Nephron progenitor cell (in vitro differentiated cells): ENCODE data around the gene CHST2.
A peak's percentile ranks its signal among the peaks of the same experiment; 100 is the strongest.

Source experiments
- DNase-seq: peaks from one replicate; pipeline ENCODE4 v3.0.0; 2021
- H3K27ac Mint-ChIP-seq: 2 replicates; pipeline ENCODE4 v1.8.0; 2021; ENCODE audit warnings: mild to moderate bottlenecking, moderate library complexity, mixed read lengths
- H3K27me3 Mint-ChIP-seq: 2 replicates; pipeline ENCODE4 v1.8.0; 2021; ENCODE audit warnings: mild to moderate bottlenecking, low read depth, mixed read lengths; ENCODE audit not compliant: poor library complexity
- H3K36me3 Mint-ChIP-seq: 2 replicates; pipeline ENCODE4 v1.8.0; 2021; ENCODE audit warnings: low read depth, mixed read lengths
- H3K4me1 Mint-ChIP-seq: 2 replicates; pipeline ENCODE4 v1.8.0; 2021; ENCODE audit warnings: mixed read lengths
- H3K4me3 Mint-ChIP-seq: 2 replicates; pipeline ENCODE4 v1.8.0; 2021; ENCODE audit warnings: mild to moderate bottlenecking, moderate library complexity, mixed read lengths
- H3K9me3 Mint-ChIP-seq: 2 replicates; pipeline ENCODE4 v1.8.0; 2021; ENCODE audit warnings: mild to moderate bottlenecking, moderate library complexity, mixed read lengths
- TF ChIP-seq, protein P1 (sequence below): fragments of 200-600 bp; sonication (generic); IDR thresholded peaks from 2 replicates; pipeline ENCODE4 v1.5.0; 2021; ENCODE audit warnings: antibody characterized with exemption

CHST2 gene

DNA sequence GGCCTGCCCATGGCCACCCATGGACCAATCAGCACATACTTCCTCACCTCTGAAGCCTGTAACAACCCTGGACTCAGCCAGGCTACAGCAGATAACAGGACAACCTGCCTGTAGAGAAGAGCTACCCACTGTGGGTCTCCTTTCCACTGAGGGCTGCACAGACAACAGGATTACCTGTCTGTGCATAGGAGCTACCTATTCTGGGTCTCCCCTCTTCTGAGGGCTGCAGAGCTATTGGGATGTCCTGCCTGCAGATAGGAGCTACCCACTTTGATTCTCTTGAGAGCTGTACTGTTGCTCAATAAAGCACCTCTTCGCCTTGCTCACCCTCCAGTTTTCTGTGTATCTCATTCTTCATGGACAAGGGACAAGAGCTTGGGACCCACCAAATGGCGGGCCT, 23.8 kb upstream of the CHST2 start:
- H3K27me3 Mint-ChIP-seq: no peaks in the 10 kb centered on the region
- TF ChIP-seq, protein P1, sequence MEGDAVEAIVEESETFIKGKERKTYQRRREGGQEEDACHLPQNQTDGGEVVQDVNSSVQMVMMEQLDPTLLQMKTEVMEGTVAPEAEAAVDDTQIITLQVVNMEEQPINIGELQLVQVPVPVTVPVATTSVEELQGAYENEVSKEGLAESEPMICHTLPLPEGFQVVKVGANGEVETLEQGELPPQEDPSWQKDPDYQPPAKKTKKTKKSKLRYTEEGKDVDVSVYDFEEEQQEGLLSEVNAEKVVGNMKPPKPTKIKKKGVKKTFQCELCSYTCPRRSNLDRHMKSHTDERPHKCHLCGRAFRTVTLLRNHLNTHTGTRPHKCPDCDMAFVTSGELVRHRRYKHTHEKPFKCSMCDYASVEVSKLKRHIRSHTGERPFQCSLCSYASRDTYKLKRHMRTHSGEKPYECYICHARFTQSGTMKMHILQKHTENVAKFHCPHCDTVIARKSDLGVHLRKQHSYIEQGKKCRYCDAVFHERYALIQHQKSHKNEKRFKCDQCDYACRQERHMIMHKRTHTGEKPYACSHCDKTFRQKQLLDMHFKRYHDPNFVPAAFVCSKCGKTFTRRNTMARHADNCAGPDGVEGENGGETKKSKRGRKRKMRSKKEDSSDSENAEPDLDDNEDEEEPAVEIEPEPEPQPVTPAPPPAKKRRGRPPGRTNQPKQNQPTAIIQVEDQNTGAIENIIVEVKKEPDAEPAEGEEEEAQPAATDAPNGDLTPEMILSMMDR: no peak
- H3K36me3 Mint-ChIP-seq: no peaks in the 10 kb centered on the region
- no peak overlapping the region for H3K4me3 Mint-ChIP-seq
- H3K27ac Mint-ChIP-seq: no peak overlapping the region
- peaks cover 15% of the 10 kb centered on the region for H3K9me3 Mint-ChIP-seq
- DNase-seq: no peak
- H3K4me1 Mint-ChIP-seq: peaks cover 22% of the 10 kb centered on the region

DNA sequence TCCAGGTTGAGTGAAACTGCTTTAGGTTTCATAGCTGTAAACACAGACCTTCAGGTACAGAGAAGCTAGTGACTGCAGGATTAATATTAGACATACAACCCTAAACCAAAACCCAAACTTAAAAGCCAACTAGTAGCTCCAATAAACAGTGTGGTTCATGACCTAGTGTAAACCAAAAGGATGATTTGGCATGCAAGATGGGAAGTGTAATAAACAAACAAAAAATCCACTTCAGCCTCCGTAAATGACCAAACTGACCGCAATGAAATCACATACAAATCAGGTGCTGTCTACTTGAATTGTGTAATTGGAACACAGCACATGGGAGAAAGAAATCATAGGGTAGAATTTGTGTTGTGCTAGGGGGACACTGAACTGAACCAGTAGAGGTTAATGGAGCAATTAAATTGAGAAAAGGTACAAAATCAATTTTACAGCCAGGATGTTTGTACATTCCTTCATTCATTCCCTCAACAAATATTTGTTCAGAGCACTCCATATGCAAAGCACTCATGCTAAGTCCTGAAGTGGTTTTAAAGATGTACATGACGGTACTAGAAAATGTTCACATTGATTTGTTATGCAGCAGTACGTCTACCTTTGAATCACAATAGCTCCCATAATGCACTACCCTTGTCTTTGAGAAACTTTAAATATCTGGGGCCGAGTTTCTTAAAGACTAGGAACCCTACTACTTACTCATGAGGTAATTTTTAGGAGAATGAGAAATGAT, 21.4 kb upstream of the CHST2 start:
- H3K9me3 Mint-ChIP-seq: peaks cover 21% of the 10 kb centered on the region
- TF ChIP-seq, protein P1: no peak
- no peak for DNase-seq
- no peak overlapping the region for H3K4me3 Mint-ChIP-seq
- no peaks in the 10 kb centered on the region for H3K27me3 Mint-ChIP-seq
- no peaks in the 10 kb centered on the region for H3K36me3 Mint-ChIP-seq
- H3K27ac Mint-ChIP-seq: no peak overlapping the region
- H3K4me1 Mint-ChIP-seq: peaks cover 20% of the 10 kb centered on the region

DNA sequence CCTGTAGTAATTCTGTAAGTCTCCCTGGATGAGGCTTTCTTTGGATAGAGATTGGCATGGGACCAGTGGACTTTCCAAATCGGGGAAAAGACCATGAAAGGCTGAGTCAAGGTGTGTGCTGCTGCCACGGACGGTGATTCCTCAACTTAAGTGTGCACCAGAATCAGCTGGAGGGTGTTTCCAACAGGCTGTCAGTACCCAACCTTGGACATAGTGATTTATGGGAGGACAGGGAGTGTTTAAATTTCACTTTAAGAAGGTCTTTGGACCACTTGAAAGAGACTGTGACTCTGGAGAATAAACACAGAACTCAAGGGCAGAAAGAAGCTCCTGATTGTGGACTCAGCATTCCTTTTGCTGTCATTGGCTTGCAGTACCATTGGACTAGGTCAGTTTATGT, 20.4 kb upstream of the CHST2 start:
- peaks cover 1% of the 10 kb centered on the region for H3K36me3 Mint-ChIP-seq

DNA sequence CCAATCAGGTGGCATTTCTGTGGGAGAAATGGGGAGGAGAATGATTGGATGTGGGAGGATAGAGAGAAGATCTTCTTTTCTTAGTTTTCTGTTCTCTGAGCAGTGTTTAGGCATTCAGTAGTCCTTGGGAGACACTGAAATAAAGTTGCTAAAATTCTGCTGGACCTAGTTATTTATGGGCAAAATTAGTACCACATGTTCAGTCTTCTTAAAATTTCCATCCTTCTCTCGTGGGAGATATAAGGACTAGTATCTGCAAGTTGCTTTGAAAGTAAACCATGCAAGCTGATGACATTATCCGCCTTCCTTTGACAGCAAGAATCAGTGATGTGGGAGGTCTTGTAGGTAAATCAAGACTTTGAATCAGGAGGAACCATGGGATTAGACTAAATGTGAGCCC, 19.9 kb upstream of the CHST2 start:
- DNase-seq: no peak
- peaks cover 36% of the 10 kb centered on the region for H3K9me3 Mint-ChIP-seq
- H3K27me3 Mint-ChIP-seq: no peaks in the 10 kb centered on the region
- peaks cover 6% of the 10 kb centered on the region for H3K36me3 Mint-ChIP-seq
- peaks cover 20% of the 10 kb centered on the region for H3K4me1 Mint-ChIP-seq
- TF ChIP-seq, protein P1: no peak
- no peak overlapping the region for H3K27ac Mint-ChIP-seq
- H3K4me3 Mint-ChIP-seq: no peak overlapping the region

More for the DNA sequence above, 20.4 kb upstream of the CHST2 start:
- Mint-ChIP-seq H3K27me3 (no peaks in the 10 kb centered on the region), H3K9me3 (peaks cover 31% of the 10 kb centered on the region), H3K4me1 (peaks cover 20% of the 10 kb centered on the region), H3K27ac (peak overlapping the region; percentile 90), H3K4me3 (no peak overlapping the region)
- DNase-seq: no peak
- TF ChIP-seq, protein P1: no peak

DNA sequence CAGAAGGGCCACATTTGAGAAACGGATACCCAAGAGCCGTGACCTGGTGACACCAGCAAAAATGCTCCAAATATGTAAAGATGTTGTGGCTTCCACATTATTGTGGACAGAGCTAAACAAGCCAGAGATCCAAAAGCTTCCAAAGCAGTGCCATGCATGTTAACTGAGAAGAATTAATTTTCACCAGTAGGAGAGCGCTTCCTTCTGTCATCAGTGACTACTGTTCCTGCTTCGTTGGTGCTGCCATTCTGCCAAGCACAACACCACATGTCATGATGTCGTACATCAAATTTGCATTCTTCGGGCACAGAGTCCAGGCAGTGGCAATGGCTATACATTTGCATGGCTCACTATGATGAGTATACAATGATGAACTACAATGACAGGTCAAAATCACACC, 19.1 kb upstream of the CHST2 start:
- TF ChIP-seq, protein P1: no peak
- H3K4me3 Mint-ChIP-seq: no peak overlapping the region
- H3K36me3 Mint-ChIP-seq: peaks cover 10% of the 10 kb centered on the region
- DNase-seq: no peak
- H3K9me3 Mint-ChIP-seq: peaks cover 44% of the 10 kb centered on the region
- H3K27ac Mint-ChIP-seq: no peak overlapping the region
- peaks cover 20% of the 10 kb centered on the region for H3K4me1 Mint-ChIP-seq
- no peaks in the 10 kb centered on the region for H3K27me3 Mint-ChIP-seq

DNA sequence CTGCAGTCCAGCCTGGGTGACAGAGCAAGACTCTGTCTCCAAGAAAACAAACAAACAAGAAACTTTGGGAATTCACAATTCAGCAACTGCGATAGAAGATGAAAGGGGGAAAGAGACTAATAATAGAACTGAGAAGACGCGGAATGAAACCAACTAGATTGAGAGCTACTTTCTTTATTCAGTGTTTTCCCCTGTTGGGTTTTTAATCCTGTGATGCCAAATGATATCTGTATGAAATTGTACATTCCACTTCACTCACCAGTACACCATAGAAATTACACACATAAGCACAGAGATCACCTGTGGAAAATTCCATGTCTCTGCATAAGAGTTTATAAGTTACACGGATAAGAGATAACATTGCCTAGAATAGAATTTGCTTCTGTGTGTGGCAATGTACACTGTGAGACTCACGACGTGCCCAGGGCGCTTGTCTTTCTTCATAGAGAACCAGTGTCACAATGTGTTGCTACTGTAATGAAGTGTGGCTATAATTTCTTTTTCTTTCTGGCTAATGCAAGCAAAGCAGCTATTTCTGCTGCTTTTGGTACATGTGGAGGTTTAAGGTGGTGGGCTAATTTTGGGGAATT, 17.7 kb upstream of the CHST2 start:
- H3K4me3 Mint-ChIP-seq: no peak overlapping the region
- no peaks in the 10 kb centered on the region for H3K27me3 Mint-ChIP-seq
- H3K4me1 Mint-ChIP-seq: peaks cover 20% of the 10 kb centered on the region
- no peak for DNase-seq
- peaks cover 48% of the 10 kb centered on the region for H3K9me3 Mint-ChIP-seq
- H3K27ac Mint-ChIP-seq: no peak overlapping the region
- peaks cover 20% of the 10 kb centered on the region for H3K36me3 Mint-ChIP-seq
- TF ChIP-seq, protein P1: no peak
